ENCODE measurements around the gene TICAM1. TPM values are rescaled to one million over a fixed set of nuclear protein-coding genes. Genes with fewer than 3 reads are reported as not detected.
A peak's percentile ranks its signal among the peaks of the same experiment; 100 is the strongest.
"Not testable (repeated sequence)": the region's sequence is repeated elsewhere in the genome, so short reads cannot be mapped to it uniquely, and the experiment has no call there.

Gene TICAM1
- total RNA-seq, 1 experiment from 2014 or later = 2.7 TPM

- H3K9me2 ChIP-seq (replicated peaks; ENCODE audit: insufficient read depth, low read length) = no peaks in the 10 kb centered on the region
- H3K9me3 ChIP-seq (ENCODE audit: low read length) = no peaks in the 10 kb centered on the region
- peak within 1 kb of the TSS; percentile 84 for H3K4me3 ChIP-seq (ENCODE audit: low read length)
- H3K27ac ChIP-seq (ENCODE audit: low read length) = peak within 1 kb of the TSS; percentile 52
- H3K4me2 ChIP-seq (ENCODE audit: low read depth, low read length, poor library complexity, severe bottlenecking) = peak within 1 kb of the TSS; percentile 85
- H3K27me3 ChIP-seq (ENCODE audit: low read length) = no peaks in the 10 kb centered on the region
- DNase-seq = peak; percentile 97
- no peaks in the 10 kb centered on the region for H4K20me1 ChIP-seq (ENCODE audit: insufficient read depth, low read depth, low read length)
- peak within 1 kb of the TSS; percentile 89 for H2AFZ ChIP-seq (ENCODE audit: low read length)
- peaks cover 22% of the 10 kb centered on the region for H3K4me1 ChIP-seq (ENCODE audit: low read length)
- peaks cover 19% of the 10 kb centered on the region for H3K79me2 ChIP-seq (ENCODE audit: low read length)
- peak within 1 kb of the TSS; percentile 80 for H3K9ac ChIP-seq (ENCODE audit: low read length)
- H3K36me3 ChIP-seq (ENCODE audit: insufficient read depth, low read length) = no peaks in the 10 kb centered on the region
Observed at GRCh38 chr19:4867534-4868285, 36.2 kb upstream of the TICAM1 start, which contains the start of gene PLIN3. Gene PLIN3, minus strand, starts transcription at chr19:4867667. Its CDS starts 6,273 bp downstream, at chr19:4861394.

GRCh38 chr19:4866595-4867424, 35.3 kb upstream of the TICAM1 start:
- Histone ChIP-seq H3K4me1 (ENCODE audit: low read length) (peaks cover 22% of the 10 kb centered on the region), H3K4me2 (ENCODE audit: low read depth, low read length, poor library complexity, severe bottlenecking) (peak overlapping the region; percentile 85), H3K27ac (ENCODE audit: low read length) (peak overlapping the region; percentile 52), H2AFZ (ENCODE audit: low read length) (peak overlapping the region; percentile 32), H3K36me3 (ENCODE audit: insufficient read depth, low read length) (no peaks in the 10 kb centered on the region), H3K79me2 (ENCODE audit: low read length) (peaks cover 19% of the 10 kb centered on the region), H3K9me2 (replicated peaks; ENCODE audit: insufficient read depth, low read length) (no peaks in the 10 kb centered on the region), H4K20me1 (ENCODE audit: insufficient read depth, low read depth, low read length) (no peaks in the 10 kb centered on the region), H3K4me3 (ENCODE audit: low read length) (peak overlapping the region; percentile 84), H3K9ac (ENCODE audit: low read length) (peak overlapping the region; percentile 80), H3K9me3 (ENCODE audit: low read length) (no peaks in the 10 kb centered on the region), H3K27me3 (ENCODE audit: low read length) (no peaks in the 10 kb centered on the region)
- peak; percentile 76 for DNase-seq

GRCh38 chr19:4861147-4861546, 29.6 kb upstream of the TICAM1 start:
- no peaks in the 10 kb centered on the region; the same call in 1 of the 2 replicates for H3K36me3 ChIP-seq (ENCODE audit: insufficient read depth, low read length)
- H3K4me1 ChIP-seq (ENCODE audit: low read length) = peaks cover 13% of the 10 kb centered on the region
- no peak overlapping the region for H2AFZ ChIP-seq (ENCODE audit: low read length)
- H3K9me3 ChIP-seq (ENCODE audit: low read length) = no peaks in the 10 kb centered on the region
- H3K4me3 ChIP-seq (ENCODE audit: low read length) = no peak overlapping the region
- no peak for DNase-seq
- peaks cover 7% of the 10 kb centered on the region for H3K79me2 ChIP-seq (ENCODE audit: low read length)
- H3K4me2 ChIP-seq (ENCODE audit: low read depth, low read length, poor library complexity, severe bottlenecking) = no peak overlapping the region
- H4K20me1 ChIP-seq (ENCODE audit: insufficient read depth, low read depth, low read length) = no peaks in the 10 kb centered on the region
- H3K9me2 ChIP-seq (replicated peaks; ENCODE audit: insufficient read depth, low read length) = no peaks in the 10 kb centered on the region
- no peaks in the 10 kb centered on the region for H3K27me3 ChIP-seq (ENCODE audit: low read length)
- no peak overlapping the region for H3K27ac ChIP-seq (ENCODE audit: low read length)
- no peak overlapping the region for H3K9ac ChIP-seq (ENCODE audit: low read length)

- no peak overlapping the region for H3K4me3 ChIP-seq (ENCODE audit: low read length)
- H3K27me3 ChIP-seq (ENCODE audit: low read length) = no peaks in the 10 kb centered on the region
- no peak overlapping the region for H2AFZ ChIP-seq (ENCODE audit: low read length)
- no peaks in the 10 kb centered on the region for H3K9me2 ChIP-seq (replicated peaks; ENCODE audit: insufficient read depth, low read length)
- H3K4me1 ChIP-seq (ENCODE audit: low read length) = peaks cover 12% of the 10 kb centered on the region
- no peak overlapping the region for H3K9ac ChIP-seq (ENCODE audit: low read length)
- no peaks in the 10 kb centered on the region for H4K20me1 ChIP-seq (ENCODE audit: insufficient read depth, low read depth, low read length)
- H3K9me3 ChIP-seq (ENCODE audit: low read length) = no peaks in the 10 kb centered on the region
- no peak for DNase-seq
- H3K4me2 ChIP-seq (ENCODE audit: low read depth, low read length, poor library complexity, severe bottlenecking) = no peak overlapping the region
- 0 out of 2 replicates have a peak, but pooled peaks cover 4% of the 10 kb centered on the region for H3K79me2 ChIP-seq (ENCODE audit: low read length)
- no peak overlapping the region for H3K27ac ChIP-seq (ENCODE audit: low read length)
- H3K36me3 ChIP-seq (ENCODE audit: insufficient read depth, low read length) = no peaks in the 10 kb centered on the region; the same call in 1 of the 2 replicates
Observed at GRCh38 chr19:4859697-4860096, 28.2 kb upstream of the TICAM1 start.

GRCh38 chr19:4856468-4856867, 25.0 kb upstream of the TICAM1 start:
- H3K9ac ChIP-seq (ENCODE audit: low read length); H2AFZ ChIP-seq (ENCODE audit: low read length); H3K4me3 ChIP-seq (ENCODE audit: low read length); H3K4me2 ChIP-seq (ENCODE audit: low read depth, low read length, poor library complexity, severe bottlenecking); H4K20me1 ChIP-seq (ENCODE audit: insufficient read depth, low read depth, low read length); H3K9me2 ChIP-seq (replicated peaks; ENCODE audit: insufficient read depth, low read length); H3K27me3 ChIP-seq (ENCODE audit: low read length); H3K4me1 ChIP-seq (ENCODE audit: low read length); DNase-seq; H3K79me2 ChIP-seq (ENCODE audit: low read length); H3K36me3 ChIP-seq (ENCODE audit: insufficient read depth, low read length); H3K27ac ChIP-seq (ENCODE audit: low read length); H3K9me3 ChIP-seq (ENCODE audit: low read length): not testable (repeated sequence)

- not testable (repeated sequence) for DNase-seq; H2AFZ ChIP-seq (ENCODE audit: low read length); H3K9me2 ChIP-seq (replicated peaks; ENCODE audit: insufficient read depth, low read length); H3K27me3 ChIP-seq (ENCODE audit: low read length); H3K79me2 ChIP-seq (ENCODE audit: low read length); H3K4me2 ChIP-seq (ENCODE audit: low read depth, low read length, poor library complexity, severe bottlenecking); H3K9me3 ChIP-seq (ENCODE audit: low read length); H3K9ac ChIP-seq (ENCODE audit: low read length); H3K36me3 ChIP-seq (ENCODE audit: insufficient read depth, low read length); H3K4me3 ChIP-seq (ENCODE audit: low read length); H4K20me1 ChIP-seq (ENCODE audit: insufficient read depth, low read depth, low read length); H3K4me1 ChIP-seq (ENCODE audit: low read length); H3K27ac ChIP-seq (ENCODE audit: low read length)
Observed at GRCh38 chr19:4853506-4853905, 22.0 kb upstream of the TICAM1 start.

- no peaks in the 10 kb centered on the region; the same call in 1 of the 2 replicates for H3K36me3 ChIP-seq (ENCODE audit: insufficient read depth, low read length)
- H3K27ac ChIP-seq (ENCODE audit: low read length) = no peak overlapping the region
- H3K27me3 ChIP-seq (ENCODE audit: low read length) = no peaks in the 10 kb centered on the region
- no peak for DNase-seq
- H3K9ac ChIP-seq (ENCODE audit: low read length) = no peak overlapping the region
- no peaks in the 10 kb centered on the region for H4K20me1 ChIP-seq (ENCODE audit: insufficient read depth, low read depth, low read length)
- H3K9me2 ChIP-seq (replicated peaks; ENCODE audit: insufficient read depth, low read length) = no peaks in the 10 kb centered on the region
- no peaks in the 10 kb centered on the region for H3K79me2 ChIP-seq (ENCODE audit: low read length)
- H3K4me1 ChIP-seq (ENCODE audit: low read length) = no peaks in the 10 kb centered on the region
- H3K4me2 ChIP-seq (ENCODE audit: low read depth, low read length, poor library complexity, severe bottlenecking) = no peak overlapping the region
- no peak overlapping the region for H2AFZ ChIP-seq (ENCODE audit: low read length)
- H3K9me3 ChIP-seq (ENCODE audit: low read length) = no peaks in the 10 kb centered on the region
- no peak overlapping the region for H3K4me3 ChIP-seq (ENCODE audit: low read length)
Observed at GRCh38 chr19:4852484-4852883, 21.0 kb upstream of the TICAM1 start.
